Fibroblast of lung (primary cell): ENCODE data around the gene ZBTB8A.

ENCODE experiments used
- EZH2 ChIP-seq: IDR thresholded peaks from 2 replicates; pipeline ENCODE4 v1.5.1; 2012; ENCODE audit warnings: low read length, control low read depth, mild to moderate bottlenecking; ENCODE audit errors: missing control alignments
- TF ChIP-seq, protein P1 (sequence below), 2 donors: IDR thresholded peaks in 1 of 2; conservative IDR thresholded peaks in 1 of 2; 1 replicate in 1 of 2; 2 replicates in 1 of 2; pipeline ENCODE4 v1.5.1; 2011 to 2012; ENCODE audit warnings: low read length in 2 of 2, control low read depth in 1 of 2, inconsistent platforms in 1 of 2, low read depth in 1 of 2, mild to moderate bottlenecking in 1 of 2

DNA sequence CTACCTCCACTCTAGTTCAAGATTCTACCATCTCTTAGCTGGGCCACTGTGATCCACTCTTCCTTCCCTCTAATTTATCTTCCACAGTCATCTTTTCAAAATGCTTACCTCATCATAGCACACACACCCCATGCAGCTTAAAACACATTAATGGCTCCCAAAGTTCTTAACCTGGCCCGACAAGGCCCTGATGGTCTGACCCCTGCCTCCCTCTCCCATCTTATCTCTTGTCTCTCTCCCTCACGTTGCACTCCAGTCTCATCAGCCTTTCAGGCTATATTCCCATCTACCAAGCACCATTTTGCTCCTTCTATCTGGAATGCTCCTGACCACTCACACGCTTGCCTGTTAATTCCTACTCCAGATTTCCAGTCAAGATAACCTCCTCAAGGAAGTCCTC lies 2.5 kb upstream of the ZBTB8A start:
- TF ChIP-seq, protein P1, sequence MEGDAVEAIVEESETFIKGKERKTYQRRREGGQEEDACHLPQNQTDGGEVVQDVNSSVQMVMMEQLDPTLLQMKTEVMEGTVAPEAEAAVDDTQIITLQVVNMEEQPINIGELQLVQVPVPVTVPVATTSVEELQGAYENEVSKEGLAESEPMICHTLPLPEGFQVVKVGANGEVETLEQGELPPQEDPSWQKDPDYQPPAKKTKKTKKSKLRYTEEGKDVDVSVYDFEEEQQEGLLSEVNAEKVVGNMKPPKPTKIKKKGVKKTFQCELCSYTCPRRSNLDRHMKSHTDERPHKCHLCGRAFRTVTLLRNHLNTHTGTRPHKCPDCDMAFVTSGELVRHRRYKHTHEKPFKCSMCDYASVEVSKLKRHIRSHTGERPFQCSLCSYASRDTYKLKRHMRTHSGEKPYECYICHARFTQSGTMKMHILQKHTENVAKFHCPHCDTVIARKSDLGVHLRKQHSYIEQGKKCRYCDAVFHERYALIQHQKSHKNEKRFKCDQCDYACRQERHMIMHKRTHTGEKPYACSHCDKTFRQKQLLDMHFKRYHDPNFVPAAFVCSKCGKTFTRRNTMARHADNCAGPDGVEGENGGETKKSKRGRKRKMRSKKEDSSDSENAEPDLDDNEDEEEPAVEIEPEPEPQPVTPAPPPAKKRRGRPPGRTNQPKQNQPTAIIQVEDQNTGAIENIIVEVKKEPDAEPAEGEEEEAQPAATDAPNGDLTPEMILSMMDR (conservative IDR thresholded peaks at IDR 0.05 in 1 of 2, IDR thresholded peaks at IDR 0.05 in 1 of 2; ENCODE audit: low read depth in 1 of 2, low read length in 2 of 2): no peak
- TF ChIP-seq EZH2: no peak
